ENCODE results near the gene TRPM1. TPM values are rescaled to one million over a fixed set of nuclear protein-coding genes. Genes with fewer than 3 reads are reported as not detected.

The TRPM1 gene
- total RNA-seq, 1 donor from 2014 or later: not detected

DNA sequence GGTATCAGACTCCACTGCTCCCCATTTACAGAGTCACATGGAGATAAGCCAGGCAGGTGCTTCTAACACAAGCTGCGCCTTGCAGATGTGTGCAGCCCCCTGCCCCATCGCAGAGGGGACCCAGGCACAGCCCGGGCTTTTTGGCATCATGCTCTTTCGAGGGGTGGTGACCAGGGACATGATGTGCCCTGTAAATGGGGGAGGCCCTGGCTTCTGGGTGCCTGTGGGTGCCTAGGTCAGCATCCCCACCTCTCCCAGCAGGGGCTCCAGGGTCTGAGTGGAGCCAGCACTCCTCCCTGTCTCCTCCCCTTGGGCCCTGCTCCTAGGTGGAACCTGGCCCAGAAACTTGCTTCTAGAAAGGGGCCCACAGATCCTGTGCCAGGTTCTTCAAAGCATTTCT lies 15.2 kb downstream of the TRPM1 start:
- TF ChIP-seq, protein P1, sequence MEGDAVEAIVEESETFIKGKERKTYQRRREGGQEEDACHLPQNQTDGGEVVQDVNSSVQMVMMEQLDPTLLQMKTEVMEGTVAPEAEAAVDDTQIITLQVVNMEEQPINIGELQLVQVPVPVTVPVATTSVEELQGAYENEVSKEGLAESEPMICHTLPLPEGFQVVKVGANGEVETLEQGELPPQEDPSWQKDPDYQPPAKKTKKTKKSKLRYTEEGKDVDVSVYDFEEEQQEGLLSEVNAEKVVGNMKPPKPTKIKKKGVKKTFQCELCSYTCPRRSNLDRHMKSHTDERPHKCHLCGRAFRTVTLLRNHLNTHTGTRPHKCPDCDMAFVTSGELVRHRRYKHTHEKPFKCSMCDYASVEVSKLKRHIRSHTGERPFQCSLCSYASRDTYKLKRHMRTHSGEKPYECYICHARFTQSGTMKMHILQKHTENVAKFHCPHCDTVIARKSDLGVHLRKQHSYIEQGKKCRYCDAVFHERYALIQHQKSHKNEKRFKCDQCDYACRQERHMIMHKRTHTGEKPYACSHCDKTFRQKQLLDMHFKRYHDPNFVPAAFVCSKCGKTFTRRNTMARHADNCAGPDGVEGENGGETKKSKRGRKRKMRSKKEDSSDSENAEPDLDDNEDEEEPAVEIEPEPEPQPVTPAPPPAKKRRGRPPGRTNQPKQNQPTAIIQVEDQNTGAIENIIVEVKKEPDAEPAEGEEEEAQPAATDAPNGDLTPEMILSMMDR (IDR thresholded peaks at IDR 0.05): no peak
- H3K4me1 Mint-ChIP-seq (ENCODE audit: unreplicated experiment): peaks cover 14% of the 10 kb centered on the region
- no peak overlapping the region for H3K27ac Mint-ChIP-seq (ENCODE audit: unreplicated experiment)
- H3K9me3 Mint-ChIP-seq (ENCODE audit: unreplicated experiment): no peaks in the 10 kb centered on the region
- no peaks in the 10 kb centered on the region for H3K27me3 Mint-ChIP-seq (ENCODE audit: unreplicated experiment)
- H3K36me3 Mint-ChIP-seq (ENCODE audit: unreplicated experiment): no peaks in the 10 kb centered on the region
- H3K4me3 Mint-ChIP-seq (ENCODE audit: unreplicated experiment): no peak overlapping the region
- DNase-seq (ENCODE audit: extremely low spot score, unreplicated experiment): no peak

DNA sequence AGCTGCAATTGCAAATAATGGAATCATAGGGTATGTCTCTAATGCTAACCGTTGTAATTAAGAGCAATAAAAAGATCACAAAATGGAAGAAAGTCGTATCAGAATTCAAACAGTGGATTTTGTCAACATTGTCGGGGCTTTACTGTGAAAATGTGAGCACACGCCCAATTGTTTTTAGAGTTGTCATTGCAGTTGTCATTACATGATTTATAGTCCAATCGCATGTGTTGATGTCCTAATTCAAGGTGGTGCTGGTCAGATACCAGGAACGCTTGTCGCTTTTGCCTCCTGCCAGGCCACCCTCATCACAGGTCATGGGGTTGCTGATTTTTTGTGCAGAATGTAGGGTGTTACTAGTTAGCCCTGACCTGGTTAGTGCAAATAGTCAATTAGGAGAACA lies 16.2 kb downstream of the TRPM1 start:
- Mint-ChIP-seq H3K9me3 (ENCODE audit: unreplicated experiment) (no peaks in the 10 kb centered on the region), H3K27ac (ENCODE audit: unreplicated experiment) (no peak overlapping the region), H3K36me3 (ENCODE audit: unreplicated experiment) (no peaks in the 10 kb centered on the region), H3K27me3 (ENCODE audit: unreplicated experiment) (no peaks in the 10 kb centered on the region), H3K4me3 (ENCODE audit: unreplicated experiment) (no peak overlapping the region), H3K4me1 (ENCODE audit: unreplicated experiment) (peaks cover 8% of the 10 kb centered on the region)
- TF ChIP-seq, protein P1 (IDR thresholded peaks at IDR 0.05): no peak
- DNase-seq (ENCODE audit: extremely low spot score, unreplicated experiment): peak; percentile 5

DNA sequence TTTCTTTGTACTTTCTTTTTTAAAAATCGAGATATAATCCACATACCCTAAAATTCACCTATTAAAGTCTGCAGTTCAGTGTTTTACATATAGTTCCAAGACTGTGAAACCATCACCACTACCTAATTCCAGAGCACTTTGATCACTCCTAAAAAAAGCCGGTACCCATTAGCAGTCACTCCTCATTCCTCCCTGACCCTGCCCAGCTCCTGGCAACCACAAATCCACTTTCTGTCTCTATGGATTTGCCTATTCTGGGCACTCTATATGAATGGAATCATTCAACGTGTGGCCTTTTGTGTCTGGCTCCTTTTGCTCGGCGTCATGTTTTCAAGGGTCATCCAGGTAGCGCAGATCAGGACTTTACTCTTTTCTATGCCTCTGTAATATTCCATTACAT lies 17.3 kb downstream of the TRPM1 start:
- TF ChIP-seq, protein P1 (IDR thresholded peaks at IDR 0.05): no peak
- Mint-ChIP-seq H3K4me1 (ENCODE audit: unreplicated experiment) (peaks cover 8% of the 10 kb centered on the region), H3K27me3 (ENCODE audit: unreplicated experiment) (no peaks in the 10 kb centered on the region), H3K27ac (ENCODE audit: unreplicated experiment) (no peak overlapping the region), H3K9me3 (ENCODE audit: unreplicated experiment) (no peaks in the 10 kb centered on the region), H3K36me3 (ENCODE audit: unreplicated experiment) (no peaks in the 10 kb centered on the region), H3K4me3 (ENCODE audit: unreplicated experiment) (no peak overlapping the region)
- no peak for DNase-seq (ENCODE audit: extremely low spot score, unreplicated experiment)

DNA sequence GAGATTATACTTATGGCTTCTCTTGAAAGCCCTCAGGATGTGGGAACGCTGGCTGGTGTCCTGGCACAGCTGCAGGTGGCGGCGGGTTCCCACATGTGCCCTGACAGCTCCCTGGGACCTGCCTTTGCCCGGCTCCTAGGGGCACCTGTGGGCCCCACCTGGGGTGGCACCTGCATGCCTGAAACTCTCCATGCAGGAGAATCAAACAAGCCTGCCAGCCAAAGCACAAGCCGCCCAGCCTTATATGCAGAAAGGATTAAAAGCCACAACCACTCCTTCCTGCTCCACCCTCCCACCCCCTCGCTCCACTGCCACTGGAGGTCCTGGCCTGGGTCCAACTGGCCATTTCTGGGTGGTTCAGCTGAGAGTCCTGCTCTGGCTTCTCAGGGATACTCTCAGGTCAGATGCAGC lies 18.1 kb downstream of the TRPM1 start:
- peaks cover 8% of the 10 kb centered on the region for H3K4me1 Mint-ChIP-seq (ENCODE audit: unreplicated experiment)
- no peaks in the 10 kb centered on the region for H3K27me3 Mint-ChIP-seq (ENCODE audit: unreplicated experiment)
- TF ChIP-seq, protein P1 (IDR thresholded peaks at IDR 0.05): no peak
- no peak overlapping the region for H3K4me3 Mint-ChIP-seq (ENCODE audit: unreplicated experiment)
- H3K36me3 Mint-ChIP-seq (ENCODE audit: unreplicated experiment): no peaks in the 10 kb centered on the region
- no peak overlapping the region for H3K27ac Mint-ChIP-seq (ENCODE audit: unreplicated experiment)
- no peaks in the 10 kb centered on the region for H3K9me3 Mint-ChIP-seq (ENCODE audit: unreplicated experiment)
- DNase-seq (ENCODE audit: extremely low spot score, unreplicated experiment): peak; percentile 69

DNA sequence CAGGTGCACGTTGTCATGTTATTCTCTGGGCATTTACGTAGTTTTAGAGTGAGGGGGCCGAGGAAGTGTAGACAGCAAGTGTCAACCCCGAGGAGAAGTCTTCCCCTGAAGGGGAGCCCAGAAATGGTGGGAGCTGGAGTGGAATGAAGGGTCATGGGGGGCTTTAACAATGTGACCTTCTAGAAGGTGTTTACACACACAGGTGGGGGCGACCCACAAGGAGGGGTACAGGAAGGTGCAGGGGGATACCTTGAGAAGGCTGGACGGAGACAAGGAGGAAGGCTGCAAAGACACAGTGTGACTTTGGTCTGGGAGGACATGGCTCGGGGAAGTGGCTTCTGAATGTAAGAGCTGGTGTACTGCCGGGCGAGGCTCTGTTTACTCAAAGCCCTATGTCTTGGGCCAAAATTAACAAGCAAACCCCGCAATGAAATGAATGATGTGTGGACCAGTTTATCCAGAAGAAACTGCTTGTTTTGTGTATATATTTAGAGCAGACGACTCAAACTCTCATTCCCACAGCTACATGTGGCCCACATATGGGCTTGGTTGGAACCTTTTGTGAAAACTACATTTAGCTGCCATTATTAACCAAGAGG lies 18.7 kb downstream of the TRPM1 start:
- Mint-ChIP-seq H3K4me1 (ENCODE audit: unreplicated experiment) (peaks cover 8% of the 10 kb centered on the region), H3K36me3 (ENCODE audit: unreplicated experiment) (no peaks in the 10 kb centered on the region), H3K27ac (ENCODE audit: unreplicated experiment) (no peak overlapping the region), H3K4me3 (ENCODE audit: unreplicated experiment) (no peak overlapping the region), H3K27me3 (ENCODE audit: unreplicated experiment) (no peaks in the 10 kb centered on the region), H3K9me3 (ENCODE audit: unreplicated experiment) (no peaks in the 10 kb centered on the region)
- DNase-seq (ENCODE audit: extremely low spot score, unreplicated experiment): peak; percentile 53
- TF ChIP-seq, protein P1 (IDR thresholded peaks at IDR 0.05): no peak

All from osteocyte (in vitro differentiated cells).